Measurements from ENCODE around the gene SLIT3.

SLIT3 gene

GRCh38 chr5:168921147-168921866 lies 379.6 kb downstream of the SLIT3 start:
- no peaks in the 10 kb centered on the region for H3K27me3 ChIP-seq (ENCODE audit: control insufficient read depth, insufficient read depth, low read length)
- no peak overlapping the region for H3K4me2 ChIP-seq (ENCODE audit: low read length)
- H3K9ac ChIP-seq: no peak overlapping the region

GRCh38 chr5:168920019-168920810 lies 380.7 kb downstream of the SLIT3 start:
- peaks cover 9% of the 10 kb centered on the region for H3K4me1 ChIP-seq
- H3K36me3 ChIP-seq (ENCODE audit: control insufficient read depth, insufficient read depth, low read length): no peaks in the 10 kb centered on the region
- no peaks in the 10 kb centered on the region for H3K27me3 ChIP-seq (ENCODE audit: control insufficient read depth, insufficient read depth, low read length)
- H3K4me3 ChIP-seq (ENCODE audit: low read depth, low read length): no peak overlapping the region
- TF ChIP-seq, protein P1, sequence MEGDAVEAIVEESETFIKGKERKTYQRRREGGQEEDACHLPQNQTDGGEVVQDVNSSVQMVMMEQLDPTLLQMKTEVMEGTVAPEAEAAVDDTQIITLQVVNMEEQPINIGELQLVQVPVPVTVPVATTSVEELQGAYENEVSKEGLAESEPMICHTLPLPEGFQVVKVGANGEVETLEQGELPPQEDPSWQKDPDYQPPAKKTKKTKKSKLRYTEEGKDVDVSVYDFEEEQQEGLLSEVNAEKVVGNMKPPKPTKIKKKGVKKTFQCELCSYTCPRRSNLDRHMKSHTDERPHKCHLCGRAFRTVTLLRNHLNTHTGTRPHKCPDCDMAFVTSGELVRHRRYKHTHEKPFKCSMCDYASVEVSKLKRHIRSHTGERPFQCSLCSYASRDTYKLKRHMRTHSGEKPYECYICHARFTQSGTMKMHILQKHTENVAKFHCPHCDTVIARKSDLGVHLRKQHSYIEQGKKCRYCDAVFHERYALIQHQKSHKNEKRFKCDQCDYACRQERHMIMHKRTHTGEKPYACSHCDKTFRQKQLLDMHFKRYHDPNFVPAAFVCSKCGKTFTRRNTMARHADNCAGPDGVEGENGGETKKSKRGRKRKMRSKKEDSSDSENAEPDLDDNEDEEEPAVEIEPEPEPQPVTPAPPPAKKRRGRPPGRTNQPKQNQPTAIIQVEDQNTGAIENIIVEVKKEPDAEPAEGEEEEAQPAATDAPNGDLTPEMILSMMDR (IDR thresholded peaks at IDR 0.05): no peak
- H3K4me2 ChIP-seq (ENCODE audit: low read length): no peak overlapping the region
- no peak overlapping the region for H3K9ac ChIP-seq
- no peaks in the 10 kb centered on the region for H3K79me2 ChIP-seq
- no peak overlapping the region for H2AFZ ChIP-seq
- no peaks in the 10 kb centered on the region for H3K9me3 ChIP-seq (ENCODE audit: control insufficient read depth, low read length)
- H3K27ac ChIP-seq: no peak overlapping the region

More at GRCh38 chr5:168921147-168921866, 379.6 kb downstream of the SLIT3 start:
- H3K9me3 ChIP-seq (ENCODE audit: control insufficient read depth, low read length): no peaks in the 10 kb centered on the region
- no peak overlapping the region for H2AFZ ChIP-seq
- H3K4me1 ChIP-seq: peaks cover 7% of the 10 kb centered on the region
- H3K27ac ChIP-seq: no peak overlapping the region
- no peaks in the 10 kb centered on the region for H3K36me3 ChIP-seq (ENCODE audit: control insufficient read depth, insufficient read depth, low read length)
- no peak overlapping the region for H3K4me3 ChIP-seq (ENCODE audit: low read depth, low read length)
- TF ChIP-seq, protein P1 (IDR thresholded peaks at IDR 0.05): no peak
- no peaks in the 10 kb centered on the region for H3K79me2 ChIP-seq

- H3K4me3 ChIP-seq (ENCODE audit: low read depth, low read length): no peak overlapping the region
- no peaks in the 10 kb centered on the region for H3K27me3 ChIP-seq (ENCODE audit: control insufficient read depth, insufficient read depth, low read length)
- H3K9ac ChIP-seq: no peak overlapping the region
- no peak overlapping the region for H3K4me2 ChIP-seq (ENCODE audit: low read length)
- peaks cover 9% of the 10 kb centered on the region for H3K4me1 ChIP-seq
- no peaks in the 10 kb centered on the region for H3K36me3 ChIP-seq (ENCODE audit: control insufficient read depth, insufficient read depth, low read length)
- no peak overlapping the region for H2AFZ ChIP-seq
- H3K79me2 ChIP-seq: peaks cover 11% of the 10 kb centered on the region
- H3K27ac ChIP-seq: no peak overlapping the region
- no peaks in the 10 kb centered on the region for H3K9me3 ChIP-seq (ENCODE audit: control insufficient read depth, low read length)
- TF ChIP-seq, protein P1 (IDR thresholded peaks at IDR 0.05): no peak
These were observed 382.9 kb downstream of the SLIT3 start for GRCh38 chr5:168917947-168918600.

DNA sequence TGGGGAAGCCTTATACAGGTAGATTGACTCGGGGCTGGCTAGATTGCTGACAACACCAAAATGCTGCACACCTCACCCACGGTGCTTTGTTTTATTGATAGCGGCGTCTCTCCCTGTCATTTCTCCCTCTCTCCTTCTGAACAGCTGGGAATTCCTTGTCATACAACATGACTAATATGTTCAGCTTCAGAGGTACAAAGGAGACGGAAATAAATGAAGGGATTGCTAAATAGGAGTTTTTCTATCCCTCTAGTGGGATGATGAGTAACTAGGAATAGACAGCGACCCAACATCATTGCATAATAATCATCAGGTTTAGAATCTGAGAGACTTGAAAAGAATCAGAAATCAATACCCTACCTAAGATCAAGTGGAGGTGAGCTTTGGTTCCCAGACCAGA lies 384.1 kb downstream of the SLIT3 start:
- Histone ChIP-seq H3K9ac (no peak overlapping the region), H3K79me2 (peaks cover 15% of the 10 kb centered on the region), H3K4me1 (peaks cover 9% of the 10 kb centered on the region), H3K9me3 (ENCODE audit: control insufficient read depth, low read length) (no peaks in the 10 kb centered on the region), H2AFZ (no peak overlapping the region), H3K4me3 (ENCODE audit: low read depth, low read length) (no peak overlapping the region), H3K4me2 (ENCODE audit: low read length) (peak overlapping the region; percentile 10), H3K27ac (peak overlapping the region; percentile 47), H3K36me3 (ENCODE audit: control insufficient read depth, insufficient read depth, low read length) (no peaks in the 10 kb centered on the region), H3K27me3 (ENCODE audit: control insufficient read depth, insufficient read depth, low read length) (no peaks in the 10 kb centered on the region)
- TF ChIP-seq, protein P1 (IDR thresholded peaks at IDR 0.05): no peak
